GM23338 (cell line): ENCODE results near the gene TEX14. TPM values are rescaled to one million over a fixed set of nuclear protein-coding genes. Genes with fewer than 3 reads are reported as not detected.

ENCODE experiments used
- ATAC-seq: fragments of 200-7000 bp; cut with Tn5 transposase; 3 replicates; pipeline ENCODE4 v1.9.1; 2020
- DNase-seq: peaks from one replicate; pipeline ENCODE4 v3.0.0-alpha.2; 2015; ENCODE audit warnings: low spot score
- H2AFZ ChIP-seq: fragments of 200-600 bp; sonication (generic); 2 replicates; pipeline ENCODE4 v1.8.0; 2016; ENCODE audit warnings: antibody characterized with exemption, mild to moderate bottlenecking, moderate library complexity
- H3F3A ChIP-seq: fragments of 200-600 bp; sonication (generic); replicated peaks from 2 replicates; pipeline ENCODE4 v1.8.0; 2017; ENCODE audit warnings: antibody characterized with exemption, mixed run types, low read depth
- H3K27ac ChIP-seq: fragments of 200-600 bp; sonication (generic); 2 replicates; pipeline ENCODE4 v1.6.1; 2016; ENCODE audit warnings: low read depth
- H3K27me3 ChIP-seq: fragments of 200-600 bp; sonication (generic); 2 replicates; pipeline ENCODE4 v1.8.0; 2016; ENCODE audit warnings: mild to moderate bottlenecking, mixed run types, moderate library complexity; ENCODE audit not compliant: insufficient read depth
- H3K36me3 ChIP-seq: fragments of 200-600 bp; sonication (generic); 2 replicates; pipeline ENCODE4 v1.8.0; 2016; ENCODE audit warnings: mild to moderate bottlenecking; ENCODE audit not compliant: insufficient read depth
- H3K4me1 ChIP-seq: fragments of 200-600 bp; sonication (generic); 2 replicates; pipeline ENCODE4 v1.8.0; 2016; ENCODE audit warnings: mild to moderate bottlenecking, moderate library complexity; ENCODE audit not compliant: insufficient read depth
- H3K4me2 ChIP-seq: fragments of 200-600 bp; sonication (generic); 2 replicates; pipeline ENCODE4 v1.7.1; 2017; ENCODE audit warnings: mixed run types
- H3K4me3 ChIP-seq: fragments of 200-600 bp; sonication (generic); 2 replicates; pipeline ENCODE4 v1.6.1; 2016; ENCODE audit warnings: mixed run types
- H3K79me2 ChIP-seq: fragments of 200-600 bp; sonication (generic); replicated peaks from 2 replicates; pipeline ENCODE4 v1.8.0; 2017; ENCODE audit warnings: mild to moderate bottlenecking; ENCODE audit not compliant: insufficient read depth
- H3K9me2 ChIP-seq: fragments of 200-600 bp; sonication (generic); 2 replicates; pipeline ENCODE4 v1.8.0; 2017; ENCODE audit not compliant: insufficient read depth
- H4K20me1 ChIP-seq: fragments of 200-600 bp; sonication (generic); replicated peaks from 2 replicates; pipeline ENCODE4 v1.8.0; 2017; ENCODE audit warnings: mild to moderate bottlenecking; ENCODE audit not compliant: insufficient read depth
- H3K27ac Mint-ChIP-seq: 2 replicates; pipeline ENCODE4 v1.8.0; 2020; ENCODE audit warnings: inconsistent platforms, mild to moderate bottlenecking, moderate library complexity, mixed read lengths
- H3K27me3 Mint-ChIP-seq: 3 replicates; pipeline ENCODE4 v1.8.0; 2022; ENCODE audit warnings: low read depth, mild to moderate bottlenecking, moderate library complexity, mixed read lengths, inconsistent platforms; ENCODE audit not compliant: insufficient read depth, poor library complexity
- H3K36me3 Mint-ChIP-seq: 3 replicates; pipeline ENCODE4 v1.8.0; 2021; ENCODE audit warnings: low read depth, mild to moderate bottlenecking, inconsistent platforms, moderate library complexity, mixed read lengths
- H3K4me1 Mint-ChIP-seq: 3 replicates; pipeline ENCODE4 v1.8.0; 2020; ENCODE audit warnings: mild to moderate bottlenecking, inconsistent platforms, mixed read lengths
- H3K4me3 Mint-ChIP-seq: 3 replicates; pipeline ENCODE4 v1.8.0; 2021; ENCODE audit warnings: moderate library complexity, mild to moderate bottlenecking, inconsistent platforms, mixed read lengths
- H3K9me3 Mint-ChIP-seq: 3 replicates; pipeline ENCODE4 v1.8.0; 2020; ENCODE audit warnings: moderate library complexity, mild to moderate bottlenecking, inconsistent platforms, mixed read lengths
- EZH2phosphoT487 ChIP-seq: fragments of 200-600 bp; sonication (generic); IDR thresholded peaks from one replicate; pipeline ENCODE4 v1.8.1; 2018; ENCODE audit warnings: antibody characterized with exemption; ENCODE audit not compliant: unreplicated experiment
- JUNB ChIP-seq: IDR thresholded peaks from one replicate; pipeline ENCODE4 v1.6.1; 2016; ENCODE audit warnings: antibody characterized with exemption; ENCODE audit not compliant: unreplicated experiment
- POLR2AphosphoS5 ChIP-seq: IDR thresholded peaks from 2 replicates; pipeline ENCODE4 v1.6.1; 2016; ENCODE audit warnings: antibody characterized with exemption, low read depth
- STAT1 ChIP-seq: IDR thresholded peaks from one replicate; pipeline ENCODE4 v1.6.1; 2016; ENCODE audit warnings: antibody characterized with exemption; ENCODE audit not compliant: unreplicated experiment
- ZNF331 ChIP-seq: fragments of 250-450 bp; sonication (Bioruptor Pico); IDR thresholded peaks from 2 replicates; pipeline ENCODE4 v1.5.0; 2020; ENCODE audit warnings: low read depth, mild to moderate bottlenecking, moderate library complexity
- polyA plus RNA-seq: library from polyadenylated mRNA; unstranded; fragments of >200 nt; fragmentation: Nextera tagmentation; extraction: Ambion mirVana; gene quantifications from 2 replicates; pipeline ENCODE4 v1.2.1, GENCODE V29; 2016
- total RNA-seq: library from RNA; depleted of rRNA; stranded (reverse); fragments of >200 nt; shearing (Covaris generic); gene quantifications from 2 replicates; pipeline ENCODE4 v1.2.3, GENCODE V29; 2014
- TF ChIP-seq, protein P1 (sequence below), 2 experiments: fragments of 200-600 bp in 1 of 2; sonication (generic) in 1 of 2; conservative IDR thresholded peaks; 2 replicates each; pipeline versions ENCODE4 v1.5.1 to v1.6.1; 2016 to 2017; ENCODE audit warnings: antibody characterized with exemption in 2 of 2, low read depth in 2 of 2, mild to moderate bottlenecking in 2 of 2, moderate library complexity in 1 of 2
- TF ChIP-seq, protein P2 (sequence below): IDR thresholded peaks from one replicate; pipeline ENCODE4 v1.6.1; 2018; ENCODE audit warnings: antibody characterized with exemption; ENCODE audit not compliant: unreplicated experiment
- TF ChIP-seq, protein P3 (sequence below): IDR thresholded peaks from 2 replicates; pipeline ENCODE4 v1.6.1; 2016; ENCODE audit warnings: antibody characterized with exemption

The TEX14 gene
- total and polyA plus RNA-seq, 2 experiments from 2014 or later: 0.80 to 2.6 TPM

DNA sequence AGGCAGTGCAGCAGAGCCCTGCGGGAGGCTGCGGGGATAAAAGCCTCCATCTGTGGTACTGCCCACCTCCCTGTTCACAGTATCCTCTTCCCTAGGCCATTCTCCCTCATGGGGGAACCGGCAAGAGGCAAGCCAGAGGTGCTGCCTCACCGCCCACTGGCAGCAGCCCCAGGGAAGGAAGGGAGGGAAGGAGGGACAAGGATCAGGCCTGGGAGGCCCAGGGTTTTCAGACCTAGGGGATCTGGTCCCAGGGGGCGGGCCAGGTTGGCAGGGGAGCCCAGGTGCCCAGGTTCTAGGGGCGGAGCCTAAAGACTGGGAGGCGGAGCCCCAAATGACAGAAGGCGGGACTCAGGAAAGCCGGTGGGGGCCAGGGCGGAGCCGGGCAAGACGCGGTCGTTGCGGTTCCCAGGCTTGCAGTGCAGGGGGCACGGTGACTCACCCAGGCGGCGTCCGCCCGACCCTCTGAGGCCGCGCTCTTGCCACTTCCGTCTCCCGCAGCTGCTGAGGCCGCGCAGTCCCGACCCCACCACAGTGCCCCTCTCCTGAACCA, 174.4 kb downstream of the TEX14 start:
- Histone ChIP-seq H3K9me2 (0 out of 2 replicates have a peak, but pooled peaks cover 4% of the 10 kb centered on the region), H3F3A (peaks cover 8% of the 10 kb centered on the region; the same call in 1 of the 2 replicates), H4K20me1 (no peaks in the 10 kb centered on the region; the same call in 1 of the 2 replicates), H3K27me3 (no peaks in the 10 kb centered on the region), H3K79me2 (peaks cover 26% of the 10 kb centered on the region), H3K36me3 (peaks cover 5% of the 10 kb centered on the region; the same call in 1 of the 2 replicates), H3K4me2 (peak overlapping the region; percentile 90), H2AFZ (no peak overlapping the region), H3K4me1 (peaks cover 24% of the 10 kb centered on the region), H3K4me3 (peak overlapping the region; percentile 93), H3K27ac (peak overlapping the region; percentile 95)
- Mint-ChIP-seq H3K4me1 (peaks cover 30% of the 10 kb centered on the region), H3K9me3 (no peaks in the 10 kb centered on the region; the same call in 2 of the 3 replicates), H3K27ac (peak overlapping the region; percentile 96), H3K27me3 (peaks cover 15% of the 10 kb centered on the region), H3K4me3 (peak overlapping the region; percentile 93), H3K36me3 (peaks cover 6% of the 10 kb centered on the region; the same call in 2 of the 3 replicates)
- no peak for DNase-seq
- TF ChIP-seq, protein P1, sequence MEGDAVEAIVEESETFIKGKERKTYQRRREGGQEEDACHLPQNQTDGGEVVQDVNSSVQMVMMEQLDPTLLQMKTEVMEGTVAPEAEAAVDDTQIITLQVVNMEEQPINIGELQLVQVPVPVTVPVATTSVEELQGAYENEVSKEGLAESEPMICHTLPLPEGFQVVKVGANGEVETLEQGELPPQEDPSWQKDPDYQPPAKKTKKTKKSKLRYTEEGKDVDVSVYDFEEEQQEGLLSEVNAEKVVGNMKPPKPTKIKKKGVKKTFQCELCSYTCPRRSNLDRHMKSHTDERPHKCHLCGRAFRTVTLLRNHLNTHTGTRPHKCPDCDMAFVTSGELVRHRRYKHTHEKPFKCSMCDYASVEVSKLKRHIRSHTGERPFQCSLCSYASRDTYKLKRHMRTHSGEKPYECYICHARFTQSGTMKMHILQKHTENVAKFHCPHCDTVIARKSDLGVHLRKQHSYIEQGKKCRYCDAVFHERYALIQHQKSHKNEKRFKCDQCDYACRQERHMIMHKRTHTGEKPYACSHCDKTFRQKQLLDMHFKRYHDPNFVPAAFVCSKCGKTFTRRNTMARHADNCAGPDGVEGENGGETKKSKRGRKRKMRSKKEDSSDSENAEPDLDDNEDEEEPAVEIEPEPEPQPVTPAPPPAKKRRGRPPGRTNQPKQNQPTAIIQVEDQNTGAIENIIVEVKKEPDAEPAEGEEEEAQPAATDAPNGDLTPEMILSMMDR (conservative IDR thresholded peaks at IDR 0.05; ENCODE audit: low read depth in 2 of 2): no peak
- TF ChIP-seq POLR2AphosphoS5 (peak; percentile 38; the same call in 1 of the 2 replicates), ZNF331 (CRISPR knock-in tag) (no peak)
- ATAC-seq: no peak

DNA sequence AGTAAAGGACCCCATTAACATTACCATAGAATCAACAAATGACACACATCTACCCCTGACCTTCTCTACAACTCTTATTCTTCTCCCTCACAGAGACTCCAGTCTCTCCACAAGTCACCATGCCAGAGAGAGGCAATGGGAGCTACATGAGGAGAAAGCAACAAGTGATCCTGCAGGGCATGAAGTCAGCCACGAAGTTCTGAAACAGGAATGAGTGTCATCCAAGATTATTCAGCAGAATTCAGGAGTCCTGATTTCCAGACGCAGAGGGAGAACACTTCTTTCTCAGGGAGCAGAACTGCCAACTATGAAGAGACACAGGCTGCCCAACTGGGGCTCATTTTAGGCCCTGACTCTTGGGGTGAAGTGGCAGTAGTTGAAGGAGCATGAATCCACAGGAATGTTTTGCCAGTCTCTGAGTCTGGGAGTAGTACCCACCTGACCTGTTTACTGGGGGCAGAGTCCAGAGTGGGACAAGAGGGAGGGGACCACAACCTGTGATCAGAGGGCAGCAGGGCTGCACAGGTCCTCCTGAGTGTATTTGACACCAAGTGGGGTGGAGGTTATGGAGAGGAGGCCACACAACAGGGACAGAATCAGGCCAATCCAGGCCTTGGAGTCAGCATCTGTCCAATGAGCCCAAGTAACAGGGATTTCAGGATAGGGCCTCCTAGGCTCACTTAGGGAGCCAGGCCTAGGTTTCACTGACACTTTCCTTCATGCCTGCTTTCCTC, 175.0 kb downstream of the TEX14 start:
- Histone ChIP-seq H3K79me2 (peaks cover 29% of the 10 kb centered on the region), H3K27me3 (no peaks in the 10 kb centered on the region), H3F3A (peaks cover 8% of the 10 kb centered on the region; the same call in 1 of the 2 replicates), H3K36me3 (peaks cover 10% of the 10 kb centered on the region; the same call in 1 of the 2 replicates), H3K9me2 (0 out of 2 replicates have a peak, but pooled peaks cover 4% of the 10 kb centered on the region), H2AFZ (no peak overlapping the region), H3K4me1 (peaks cover 24% of the 10 kb centered on the region), H3K4me2 (peak overlapping the region; percentile 90), H3K27ac (peak overlapping the region; percentile 95), H4K20me1 (no peaks in the 10 kb centered on the region; the same call in 1 of the 2 replicates), H3K4me3 (peak overlapping the region; percentile 93)
- H3K9me3 Mint-ChIP-seq: no peaks in the 10 kb centered on the region; the same call in 2 of the 3 replicates
- peak overlapping the region; percentile 93 for H3K4me3 Mint-ChIP-seq
- H3K36me3 Mint-ChIP-seq: peaks cover 11% of the 10 kb centered on the region
- H3K27me3 Mint-ChIP-seq: peaks cover 13% of the 10 kb centered on the region
- ATAC-seq (no peak), DNase-seq (no peak)
- peak overlapping the region; percentile 96 for H3K27ac Mint-ChIP-seq
- peaks cover 30% of the 10 kb centered on the region for H3K4me1 Mint-ChIP-seq
- TF ChIP-seq, protein P2, sequence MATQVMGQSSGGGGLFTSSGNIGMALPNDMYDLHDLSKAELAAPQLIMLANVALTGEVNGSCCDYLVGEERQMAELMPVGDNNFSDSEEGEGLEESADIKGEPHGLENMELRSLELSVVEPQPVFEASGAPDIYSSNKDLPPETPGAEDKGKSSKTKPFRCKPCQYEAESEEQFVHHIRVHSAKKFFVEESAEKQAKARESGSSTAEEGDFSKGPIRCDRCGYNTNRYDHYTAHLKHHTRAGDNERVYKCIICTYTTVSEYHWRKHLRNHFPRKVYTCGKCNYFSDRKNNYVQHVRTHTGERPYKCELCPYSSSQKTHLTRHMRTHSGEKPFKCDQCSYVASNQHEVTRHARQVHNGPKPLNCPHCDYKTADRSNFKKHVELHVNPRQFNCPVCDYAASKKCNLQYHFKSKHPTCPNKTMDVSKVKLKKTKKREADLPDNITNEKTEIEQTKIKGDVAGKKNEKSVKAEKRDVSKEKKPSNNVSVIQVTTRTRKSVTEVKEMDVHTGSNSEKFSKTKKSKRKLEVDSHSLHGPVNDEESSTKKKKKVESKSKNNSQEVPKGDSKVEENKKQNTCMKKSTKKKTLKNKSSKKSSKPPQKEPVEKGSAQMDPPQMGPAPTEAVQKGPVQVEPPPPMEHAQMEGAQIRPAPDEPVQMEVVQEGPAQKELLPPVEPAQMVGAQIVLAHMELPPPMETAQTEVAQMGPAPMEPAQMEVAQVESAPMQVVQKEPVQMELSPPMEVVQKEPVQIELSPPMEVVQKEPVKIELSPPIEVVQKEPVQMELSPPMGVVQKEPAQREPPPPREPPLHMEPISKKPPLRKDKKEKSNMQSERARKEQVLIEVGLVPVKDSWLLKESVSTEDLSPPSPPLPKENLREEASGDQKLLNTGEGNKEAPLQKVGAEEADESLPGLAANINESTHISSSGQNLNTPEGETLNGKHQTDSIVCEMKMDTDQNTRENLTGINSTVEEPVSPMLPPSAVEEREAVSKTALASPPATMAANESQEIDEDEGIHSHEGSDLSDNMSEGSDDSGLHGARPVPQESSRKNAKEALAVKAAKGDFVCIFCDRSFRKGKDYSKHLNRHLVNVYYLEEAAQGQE: no peak
- TF ChIP-seq JUNB: no peak
- TF ChIP-seq, protein P3, sequence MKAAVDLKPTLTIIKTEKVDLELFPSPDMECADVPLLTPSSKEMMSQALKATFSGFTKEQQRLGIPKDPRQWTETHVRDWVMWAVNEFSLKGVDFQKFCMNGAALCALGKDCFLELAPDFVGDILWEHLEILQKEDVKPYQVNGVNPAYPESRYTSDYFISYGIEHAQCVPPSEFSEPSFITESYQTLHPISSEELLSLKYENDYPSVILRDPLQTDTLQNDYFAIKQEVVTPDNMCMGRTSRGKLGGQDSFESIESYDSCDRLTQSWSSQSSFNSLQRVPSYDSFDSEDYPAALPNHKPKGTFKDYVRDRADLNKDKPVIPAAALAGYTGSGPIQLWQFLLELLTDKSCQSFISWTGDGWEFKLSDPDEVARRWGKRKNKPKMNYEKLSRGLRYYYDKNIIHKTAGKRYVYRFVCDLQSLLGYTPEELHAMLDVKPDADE: no peak
- TF ChIP-seq STAT1: no peak
- no peak for TF ChIP-seq POLR2AphosphoS5
- no peak for TF ChIP-seq ZNF331 (CRISPR knock-in tag)
- TF ChIP-seq EZH2phosphoT487: no peak
